WTC11 (cell line): ENCODE measurements around the gene GTF2A1L.

ENCODE experiments used
- NFE2L1 ChIP-seq: sonication (generic); formaldehyde crosslinking; IDR thresholded peaks from 2 replicates; pipeline ENCODE4 v1.8.1; 2023; ENCODE audit warnings: missing genetic modification reagents
- PRDM15 ChIP-seq: sonication (generic); formaldehyde crosslinking; IDR thresholded peaks from 2 replicates; pipeline ENCODE4 v1.8.0; 2022; ENCODE audit warnings: missing genetic modification reagents
- PREB ChIP-seq: sonication (generic); formaldehyde crosslinking; IDR thresholded peaks from 2 replicates; pipeline ENCODE4 v1.8.1; 2022; ENCODE audit warnings: mild to moderate bottlenecking, missing genetic modification reagents, moderate library complexity, borderline replicate concordance
- ZNF416 ChIP-seq: fragments of 250-450 bp; sonication (Bioruptor Pico); IDR thresholded peaks from 2 replicates; pipeline ENCODE4 v1.9.0; 2021; ENCODE audit warnings: mild to moderate bottlenecking, inconsistent platforms

- no peak for TF ChIP-seq PRDM15 (CRISPR knock-in tag)
- TF ChIP-seq PREB (CRISPR knock-in tag): no peak
- TF ChIP-seq ZNF416: no peak
- no peak for TF ChIP-seq NFE2L1 (CRISPR knock-in tag)
These were observed 17.3 kb upstream of the GTF2A1L start for GRCh38 chr2:48600204-48600813.
